ENCODE results near the gene PIK3R1.
"Not testable (repeated sequence)": the region's sequence is repeated elsewhere in the genome, so short reads cannot be mapped to it uniquely, and the experiment has no call there.

Gene PIK3R1

DNA sequence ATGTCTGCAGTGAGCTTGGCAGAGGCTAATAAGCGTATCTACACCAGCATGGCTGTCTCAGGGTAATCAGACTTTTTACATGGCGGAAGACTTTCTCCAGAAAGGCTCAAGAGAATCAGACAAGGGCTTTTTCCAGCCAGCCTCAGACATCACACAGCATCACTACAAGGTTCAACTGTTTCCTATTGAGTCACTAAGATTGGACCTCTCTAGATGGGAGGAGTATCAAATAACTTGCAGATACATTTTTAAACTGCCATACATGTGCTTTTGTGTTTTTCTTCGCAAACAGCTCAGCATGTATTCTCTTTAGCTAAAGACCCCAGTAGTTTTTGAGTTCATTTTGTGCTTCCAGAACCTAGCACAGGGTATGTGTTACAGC, 22.9 kb upstream of the PIK3R1 start:
- H3K36me3 ChIP-seq (ENCODE audit: control insufficient read depth in 2 of 2, insufficient read depth in 2 of 2, low read length in 2 of 2), result no peaks in the 10 kb centered on the region
- H3K4me3 ChIP-seq (ENCODE audit: low read length in 2 of 2), result no peak overlapping the region
- no peak overlapping the region for H3K27ac ChIP-seq (ENCODE audit: low read depth in 2 of 2, low read length in 2 of 2)
- H3K9me3 ChIP-seq (ENCODE audit: control insufficient read depth in 2 of 2, low read length in 2 of 2), result no peaks in the 10 kb centered on the region
- H3K9ac ChIP-seq (ENCODE audit: low read depth in 1 of 2, low read length in 2 of 2), result no peak overlapping the region
- no peaks in the 10 kb centered on the region for H3K4me1 ChIP-seq (ENCODE audit: control insufficient read depth in 2 of 2, insufficient read depth in 2 of 2, low read length in 2 of 2)
- H3K27me3 ChIP-seq (ENCODE audit: control insufficient read depth in 2 of 2, insufficient read depth in 2 of 2, low read length in 2 of 2), result no peaks in the 10 kb centered on the region

DNA sequence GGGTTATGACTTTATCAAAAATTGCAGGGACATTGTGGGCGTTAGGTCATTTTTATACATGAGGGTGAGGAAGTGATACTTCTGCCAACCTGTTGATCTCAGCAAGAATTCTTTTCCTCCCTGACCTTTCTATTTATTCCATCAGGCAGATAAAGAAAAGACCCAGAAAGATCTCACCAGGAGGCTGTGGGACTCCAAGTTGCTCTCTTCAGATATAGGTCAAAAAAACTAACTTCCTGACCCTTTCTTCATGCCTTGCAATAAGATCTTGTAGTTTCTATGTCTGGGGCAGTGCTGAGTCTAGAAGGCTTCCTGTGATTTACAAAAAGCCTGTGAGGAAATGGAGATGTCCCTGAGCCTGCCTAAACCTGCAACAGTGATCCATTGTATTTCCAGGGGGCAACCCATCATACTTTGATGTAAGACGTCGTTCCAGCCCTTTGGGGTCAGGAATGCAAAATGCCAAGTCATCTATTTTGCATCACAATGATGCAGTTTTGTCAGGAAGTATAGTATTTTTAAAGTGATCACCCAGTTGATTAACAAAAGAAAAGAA, 22.0 kb upstream of the PIK3R1 start:
- Histone ChIP-seq H3K36me3 (ENCODE audit: control insufficient read depth in 2 of 2, insufficient read depth in 2 of 2, low read length in 2 of 2) (no peaks in the 10 kb centered on the region), H3K4me3 (ENCODE audit: low read length in 2 of 2) (no peak overlapping the region), H3K27ac (ENCODE audit: low read depth in 2 of 2, low read length in 2 of 2) (no peak overlapping the region), H3K4me1 (ENCODE audit: control insufficient read depth in 2 of 2, insufficient read depth in 2 of 2, low read length in 2 of 2) (no peaks in the 10 kb centered on the region), H3K9ac (ENCODE audit: low read depth in 1 of 2, low read length in 2 of 2) (no peak overlapping the region), H3K27me3 (ENCODE audit: control insufficient read depth in 2 of 2, insufficient read depth in 2 of 2, low read length in 2 of 2) (no peaks in the 10 kb centered on the region), H3K9me3 (ENCODE audit: control insufficient read depth in 2 of 2, low read length in 2 of 2) (no peaks in the 10 kb centered on the region)

DNA sequence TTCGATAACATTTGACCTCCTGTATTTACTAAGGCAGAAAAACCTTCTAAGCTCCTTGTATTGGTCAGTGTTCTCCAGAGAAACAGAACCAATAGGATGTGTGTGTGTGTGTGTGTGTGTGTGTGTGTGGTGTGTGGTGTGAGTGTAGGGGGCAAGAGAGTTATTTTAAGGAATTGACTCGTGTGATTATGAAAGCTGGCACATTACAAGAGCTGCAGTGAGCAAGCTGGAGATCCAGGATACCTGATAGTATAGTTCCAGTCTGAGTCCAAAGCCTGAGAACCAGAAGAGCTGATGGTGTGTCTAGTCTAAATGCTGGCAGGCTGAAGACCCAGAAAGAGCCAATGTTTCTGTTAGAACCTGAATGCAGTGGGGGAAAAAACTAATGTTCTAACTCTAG, 21.2 kb upstream of the PIK3R1 start:
- Histone ChIP-seq H3K9me3 (ENCODE audit: control insufficient read depth in 2 of 2, low read length in 2 of 2) (no peaks in the 10 kb centered on the region), H3K27ac (ENCODE audit: low read depth in 2 of 2, low read length in 2 of 2) (no peak overlapping the region), H3K27me3 (ENCODE audit: control insufficient read depth in 2 of 2, insufficient read depth in 2 of 2, low read length in 2 of 2) (no peaks in the 10 kb centered on the region), H3K4me1 (ENCODE audit: control insufficient read depth in 2 of 2, insufficient read depth in 2 of 2, low read length in 2 of 2) (no peaks in the 10 kb centered on the region), H3K4me3 (ENCODE audit: low read length in 2 of 2) (no peak overlapping the region), H3K9ac (ENCODE audit: low read depth in 1 of 2, low read length in 2 of 2) (no peak overlapping the region), H3K36me3 (ENCODE audit: control insufficient read depth in 2 of 2, insufficient read depth in 2 of 2, low read length in 2 of 2) (no peaks in the 10 kb centered on the region)

DNA sequence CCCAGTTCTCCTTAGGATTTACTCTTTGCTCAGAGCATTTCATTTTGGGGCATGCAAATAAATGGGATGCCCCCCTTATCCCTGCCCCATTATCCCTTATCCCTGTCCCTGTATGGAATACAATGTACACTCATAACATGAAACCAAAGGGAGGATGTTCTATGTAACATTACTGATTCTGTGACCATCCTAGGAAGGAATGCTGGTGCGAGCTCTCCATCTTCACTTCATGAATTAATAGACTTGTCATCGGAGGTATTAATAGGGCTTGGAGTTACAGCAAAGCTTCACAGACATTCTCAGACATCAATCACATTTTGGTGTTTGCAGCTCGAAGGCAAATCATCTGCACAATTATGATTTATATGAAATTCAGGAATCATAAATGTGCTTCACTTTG, 20.4 kb upstream of the PIK3R1 start:
- Histone ChIP-seq H3K36me3 (ENCODE audit: control insufficient read depth in 2 of 2, insufficient read depth in 2 of 2, low read length in 2 of 2) (no peaks in the 10 kb centered on the region), H3K27ac (ENCODE audit: low read depth in 2 of 2, low read length in 2 of 2) (no peak overlapping the region), H3K9me3 (ENCODE audit: control insufficient read depth in 2 of 2, low read length in 2 of 2) (no peaks in the 10 kb centered on the region), H3K9ac (ENCODE audit: low read depth in 1 of 2, low read length in 2 of 2) (no peak overlapping the region), H3K27me3 (ENCODE audit: control insufficient read depth in 2 of 2, insufficient read depth in 2 of 2, low read length in 2 of 2) (no peaks in the 10 kb centered on the region), H3K4me1 (ENCODE audit: control insufficient read depth in 2 of 2, insufficient read depth in 2 of 2, low read length in 2 of 2) (no peaks in the 10 kb centered on the region), H3K4me3 (ENCODE audit: low read length in 2 of 2) (no peak overlapping the region)

DNA sequence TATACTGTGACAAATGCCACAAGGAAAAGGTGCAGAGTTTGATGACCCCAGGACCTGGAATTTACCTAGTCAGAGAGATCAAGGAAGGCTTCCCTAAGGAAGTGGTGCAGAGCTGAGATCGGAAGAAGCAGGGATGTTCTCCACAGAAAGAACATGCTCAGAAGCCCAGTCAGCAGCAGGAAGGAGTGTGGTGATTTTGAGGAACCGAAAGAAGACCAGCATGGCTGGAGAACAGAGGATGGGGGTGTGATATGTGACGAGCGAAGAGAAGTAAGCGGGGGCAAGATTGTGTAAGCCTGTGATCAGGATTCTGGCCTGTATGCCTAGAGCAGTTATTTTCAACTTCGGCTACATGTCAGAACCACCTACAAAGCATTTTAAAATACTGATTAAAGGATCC, 18.7 kb upstream of the PIK3R1 start:
- no peak overlapping the region for H3K4me3 ChIP-seq (ENCODE audit: low read length in 2 of 2)
- no peaks in the 10 kb centered on the region for H3K27me3 ChIP-seq (ENCODE audit: control insufficient read depth in 2 of 2, insufficient read depth in 2 of 2, low read length in 2 of 2)
- no peak overlapping the region for H3K27ac ChIP-seq (ENCODE audit: low read depth in 2 of 2, low read length in 2 of 2)

DNA sequence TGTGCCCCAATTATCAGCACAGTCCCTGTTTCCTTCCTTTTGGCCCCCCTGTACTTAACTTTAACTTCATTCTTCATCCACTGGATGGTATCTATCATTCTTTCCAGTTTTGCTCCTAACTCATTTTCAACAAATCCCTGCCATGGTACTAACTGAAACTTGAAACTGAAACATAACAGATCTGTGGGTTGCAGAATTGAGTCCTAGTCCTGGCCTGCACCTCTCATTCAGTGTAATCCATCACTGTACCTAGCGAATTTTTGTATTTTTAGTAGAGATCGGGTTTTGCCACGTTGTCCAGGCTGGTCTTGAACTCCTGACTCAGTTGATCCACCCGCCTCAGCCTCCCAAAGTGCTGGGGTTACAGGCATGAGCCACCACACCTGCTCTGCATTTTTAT, 15.3 kb upstream of the PIK3R1 start:
- Histone ChIP-seq H3K4me1 (ENCODE audit: control insufficient read depth in 2 of 2, insufficient read depth in 2 of 2, low read length in 2 of 2) (no peaks in the 10 kb centered on the region), H3K36me3 (ENCODE audit: control insufficient read depth in 2 of 2, insufficient read depth in 2 of 2, low read length in 2 of 2) (no peaks in the 10 kb centered on the region), H3K9ac (ENCODE audit: low read depth in 1 of 2, low read length in 2 of 2) (no peak overlapping the region), H3K9me3 (ENCODE audit: control insufficient read depth in 2 of 2, low read length in 2 of 2) (no peaks in the 10 kb centered on the region), H3K27me3 (ENCODE audit: control insufficient read depth in 2 of 2, insufficient read depth in 2 of 2, low read length in 2 of 2) (no peaks in the 10 kb centered on the region), H3K27ac (ENCODE audit: low read depth in 2 of 2, low read length in 2 of 2) (no peak overlapping the region), H3K4me3 (ENCODE audit: low read length in 2 of 2) (no peak overlapping the region)

More for the DNA sequence above, 18.7 kb upstream of the PIK3R1 start:
- H3K9ac ChIP-seq (ENCODE audit: low read depth in 1 of 2, low read length in 2 of 2), result no peak overlapping the region
- no peaks in the 10 kb centered on the region for H3K9me3 ChIP-seq (ENCODE audit: control insufficient read depth in 2 of 2, low read length in 2 of 2)
- no peaks in the 10 kb centered on the region for H3K4me1 ChIP-seq (ENCODE audit: control insufficient read depth in 2 of 2, insufficient read depth in 2 of 2, low read length in 2 of 2)
- no peaks in the 10 kb centered on the region for H3K36me3 ChIP-seq (ENCODE audit: control insufficient read depth in 2 of 2, insufficient read depth in 2 of 2, low read length in 2 of 2)

DNA sequence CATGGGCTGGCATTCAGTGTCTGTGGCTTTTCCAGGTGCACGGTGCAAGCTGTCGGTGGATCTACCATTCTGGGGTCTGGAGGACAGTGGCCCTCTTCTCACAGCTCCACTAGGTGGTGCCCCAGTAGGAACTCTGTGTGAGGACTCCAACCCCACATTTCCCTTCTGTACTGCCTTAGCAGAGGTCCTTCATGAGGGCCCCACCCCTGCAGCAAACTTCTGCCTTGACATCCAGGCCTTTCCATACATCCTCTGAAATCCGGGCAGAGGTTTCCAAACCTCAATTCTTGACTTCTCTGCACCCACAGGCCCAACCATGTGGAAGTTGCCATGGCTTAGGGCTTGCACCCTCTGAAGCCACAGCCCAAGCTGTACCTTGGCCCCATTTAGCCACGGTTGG, 4.9 kb upstream of the PIK3R1 start:
- H3K4me3 ChIP-seq (ENCODE audit: low read length in 2 of 2); H3K27ac ChIP-seq (ENCODE audit: low read depth in 2 of 2, low read length in 2 of 2); H3K9ac ChIP-seq (ENCODE audit: low read depth in 1 of 2, low read length in 2 of 2); H3K9me3 ChIP-seq (ENCODE audit: control insufficient read depth in 2 of 2, low read length in 2 of 2); H3K36me3 ChIP-seq (ENCODE audit: control insufficient read depth in 2 of 2, insufficient read depth in 2 of 2, low read length in 2 of 2); H3K4me1 ChIP-seq (ENCODE audit: control insufficient read depth in 2 of 2, insufficient read depth in 2 of 2, low read length in 2 of 2); H3K27me3 ChIP-seq (ENCODE audit: control insufficient read depth in 2 of 2, insufficient read depth in 2 of 2, low read length in 2 of 2): not testable (repeated sequence)

DNA sequence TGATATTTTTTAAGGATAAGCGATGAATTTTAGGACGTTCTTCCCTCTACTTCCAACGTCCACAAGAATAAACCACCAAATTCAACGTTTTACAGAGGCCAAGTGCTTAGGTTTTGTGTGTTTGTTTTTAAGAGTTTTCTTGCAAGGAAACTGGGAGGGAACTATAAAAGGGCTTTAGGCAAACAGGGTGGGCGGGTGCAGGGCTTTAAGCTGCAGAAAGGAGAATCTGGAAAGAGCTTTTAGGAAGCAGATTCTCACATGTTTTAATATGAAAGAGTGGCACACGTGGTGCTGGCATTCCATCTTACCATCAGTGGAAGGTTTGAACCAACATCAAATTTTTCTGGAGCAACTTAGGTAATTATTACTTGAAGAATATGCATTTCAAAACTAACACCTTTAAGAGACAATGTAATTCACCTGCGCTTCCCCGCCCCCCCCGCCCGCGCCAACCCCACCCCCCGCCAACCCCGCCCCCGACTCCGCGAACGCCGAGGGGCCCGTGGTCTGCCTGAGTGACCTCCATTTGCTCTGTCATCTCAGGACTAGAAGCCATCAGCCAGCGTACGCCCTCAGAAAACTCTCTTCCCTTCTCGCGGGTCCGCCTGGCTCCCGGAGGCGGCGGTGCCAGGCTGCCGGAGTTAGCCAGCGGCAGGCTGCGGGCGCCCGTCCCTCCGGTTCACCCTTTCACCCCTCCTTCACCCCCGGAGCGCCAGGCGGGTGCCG, 911 bp upstream of the PIK3R1 start:
- Histone ChIP-seq H3K27ac (ENCODE audit: low read depth in 2 of 2, low read length in 2 of 2) (peak overlapping the region; percentile 94 to 98), H3K9me3 (ENCODE audit: control insufficient read depth in 2 of 2, low read length in 2 of 2) (peaks cover 0 to 5% of the 10 kb centered on the region in 2 donors), H3K27me3 (ENCODE audit: control insufficient read depth in 2 of 2, insufficient read depth in 2 of 2, low read length in 2 of 2) (no peaks in the 10 kb centered on the region), H3K4me3 (ENCODE audit: low read length in 2 of 2) (peak overlapping the region; percentile 66 to 86), H3K9ac (ENCODE audit: low read depth in 1 of 2, low read length in 2 of 2) (peak overlapping the region; percentile 93 to 95), H3K36me3 (ENCODE audit: control insufficient read depth in 2 of 2, insufficient read depth in 2 of 2, low read length in 2 of 2) (no peaks in the 10 kb centered on the region), H3K4me1 (ENCODE audit: control insufficient read depth in 2 of 2, insufficient read depth in 2 of 2, low read length in 2 of 2) (peaks cover 14 to 15% of the 10 kb centered on the region in 2 donors)

DNA sequence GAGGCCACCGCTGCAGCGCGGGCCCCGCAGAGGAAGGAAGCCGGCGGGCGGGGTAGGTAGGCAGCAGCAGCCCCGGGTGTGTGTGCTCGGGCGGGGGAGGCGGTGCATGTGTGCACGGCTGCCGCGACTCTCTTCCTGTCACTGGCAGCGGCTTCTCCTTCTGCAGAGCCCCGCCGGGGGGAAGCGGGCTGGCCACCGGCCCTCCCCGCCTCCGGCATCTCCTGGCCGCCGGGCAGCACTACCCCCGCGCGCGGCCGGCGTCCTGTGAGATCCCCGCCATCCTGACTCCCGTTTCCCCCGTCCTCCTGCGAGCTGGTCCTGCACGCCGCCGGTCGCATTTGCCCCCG, 315 bp downstream of the PIK3R1 start:
- Histone ChIP-seq H3K27me3 (ENCODE audit: control insufficient read depth in 2 of 2, insufficient read depth in 2 of 2, low read length in 2 of 2) (no peaks in the 10 kb centered on the region), H3K27ac (ENCODE audit: low read depth in 2 of 2, low read length in 2 of 2) (peak overlapping the region; percentile 94 to 98), H3K4me3 (ENCODE audit: low read length in 2 of 2) (peak overlapping the region; percentile 91 to 92), H3K4me1 (ENCODE audit: control insufficient read depth in 2 of 2, insufficient read depth in 2 of 2, low read length in 2 of 2) (peaks cover 15 to 16% of the 10 kb centered on the region in 2 donors), H3K36me3 (ENCODE audit: control insufficient read depth in 2 of 2, insufficient read depth in 2 of 2, low read length in 2 of 2) (no peaks in the 10 kb centered on the region), H3K9me3 (ENCODE audit: control insufficient read depth in 2 of 2, low read length in 2 of 2) (peaks cover 0 to under 1% of the 10 kb centered on the region in 2 donors), H3K9ac (ENCODE audit: low read depth in 1 of 2, low read length in 2 of 2) (peak overlapping the region; percentile 81 to 95)

DNA sequence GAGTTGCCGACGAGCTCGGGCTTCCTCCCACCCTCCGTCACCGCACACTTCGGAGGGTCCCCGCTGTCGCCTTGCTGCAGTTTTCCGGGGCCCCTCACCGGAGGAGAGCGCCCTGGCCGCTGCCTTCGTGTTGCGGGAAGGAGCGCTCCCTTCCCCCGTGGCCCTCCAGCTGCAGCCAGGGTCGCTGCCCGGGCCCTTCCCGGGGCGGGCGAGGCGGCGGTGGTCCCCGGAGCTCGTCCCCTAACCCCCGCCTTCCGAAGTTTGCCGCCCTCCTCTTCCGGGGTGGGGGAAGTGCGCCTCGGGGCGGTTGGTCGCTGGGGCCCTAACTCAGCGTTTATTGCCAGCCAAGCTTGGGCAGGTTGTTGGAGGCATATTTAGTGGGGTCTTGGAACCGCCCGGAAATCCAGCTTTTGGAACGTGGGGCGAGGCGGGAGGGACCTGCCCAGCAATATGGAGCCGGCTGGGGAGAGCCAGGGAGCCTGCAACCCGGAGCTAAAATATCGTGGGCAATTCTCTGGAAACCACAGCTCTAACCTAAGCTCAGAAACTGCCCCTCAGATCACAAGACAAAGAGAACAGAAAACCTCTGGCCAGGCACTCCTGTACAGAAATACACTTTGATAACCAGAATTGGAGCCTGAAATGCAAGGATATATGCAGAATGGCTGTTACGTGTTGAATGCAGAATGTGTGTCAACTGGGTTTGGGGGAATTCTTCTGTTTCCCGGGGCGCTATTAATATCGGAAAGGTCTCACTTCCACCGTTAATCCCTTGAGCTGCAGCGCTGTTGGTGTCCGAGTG, 890 bp downstream of the PIK3R1 start:
- no peaks in the 10 kb centered on the region for H3K27me3 ChIP-seq (ENCODE audit: control insufficient read depth in 2 of 2, insufficient read depth in 2 of 2, low read length in 2 of 2)
- H3K4me3 ChIP-seq (ENCODE audit: low read length in 2 of 2), result peak overlapping the region; percentile 91 to 92
- H3K4me1 ChIP-seq (ENCODE audit: control insufficient read depth in 2 of 2, insufficient read depth in 2 of 2, low read length in 2 of 2), result peaks cover 15 to 16% of the 10 kb centered on the region in 2 donors
- H3K9ac ChIP-seq (ENCODE audit: low read depth in 1 of 2, low read length in 2 of 2), result peak overlapping the region; percentile 81 to 95
- H3K27ac ChIP-seq (ENCODE audit: low read depth in 2 of 2, low read length in 2 of 2), result peak overlapping the region; percentile 94 to 98
- H3K36me3 ChIP-seq (ENCODE audit: control insufficient read depth in 2 of 2, insufficient read depth in 2 of 2, low read length in 2 of 2), result no peaks in the 10 kb centered on the region
- H3K9me3 ChIP-seq (ENCODE audit: control insufficient read depth in 2 of 2, low read length in 2 of 2), result peaks cover 0 to 3% of the 10 kb centered on the region in 2 donors

Data from mucosa of rectum (tissue), 2 donors.